Spleen (tissue), 13 donors: ENCODE measurements around the gene ACKR1. TPM values are rescaled to one million over a fixed set of nuclear protein-coding genes. Genes with fewer than 3 reads are reported as not detected.

ENCODE experiments used
- DNase-seq: peaks from one replicate; pipeline ENCODE4 v3.0.0-alpha.2; 2020
- H3K27ac ChIP-seq, 8 donors: fragments of 200-600 bp; sonication (generic) in 7 of 8; 1 replicate in 4 of 8; 2 replicates in 4 of 8; pipeline versions ENCODE4 v1.5.0 to v1.8.0; 2016 to 2021; ENCODE audit warnings: inconsistent platforms in 4 of 8, mild to moderate bottlenecking in 4 of 8, moderate library complexity in 1 of 8
- H3K27me3 ChIP-seq, 7 donors: fragments of 200-600 bp; sonication (generic) in 6 of 7; replicated peaks in 1 of 7; 1 replicate in 4 of 7; 2 replicates in 3 of 7; pipeline versions ENCODE4 v1.5.0 to v1.8.0; 2016 to 2021; ENCODE audit warnings: inconsistent platforms in 3 of 7, mild to moderate bottlenecking in 1 of 7
- H3K36me3 ChIP-seq, 6 donors: fragments of 200-600 bp; sonication (generic) in 5 of 6; 1 replicate in 4 of 6; 2 replicates in 2 of 6; pipeline versions ENCODE4 v1.5.0 to v1.8.0; 2016 to 2021; ENCODE audit warnings: inconsistent platforms in 2 of 6
- H3K4me1 ChIP-seq, 6 donors: fragments of 200-600 bp; sonication (generic) in 5 of 6; 1 replicate in 3 of 6; 2 replicates in 3 of 6; pipeline versions ENCODE4 v1.5.0 to v1.8.0; 2016 to 2021; ENCODE audit warnings: inconsistent platforms in 3 of 6
- H3K4me3 ChIP-seq, 8 donors: fragments of 200-600 bp; sonication (generic) in 7 of 8; 1 replicate in 4 of 8; 2 replicates in 4 of 8; pipeline versions ENCODE4 v1.5.0 to v1.8.0; 2016 to 2021; ENCODE audit warnings: inconsistent platforms in 4 of 8, mild to moderate bottlenecking in 4 of 8, moderate library complexity in 2 of 8
- H3K9me3 ChIP-seq, 8 donors: fragments of 200-600 bp; sonication (generic) in 7 of 8; 1 replicate in 4 of 8; 2 replicates in 4 of 8; pipeline versions ENCODE4 v1.5.0 to v1.8.0; 2016 to 2021; ENCODE audit warnings: inconsistent platforms in 4 of 8
- POLR2A ChIP-seq, 3 donors: fragments of 450-650 bp; IDR thresholded peaks; one replicate each; pipeline ENCODE4 v1.5.1; 2017; ENCODE audit warnings: antibody characterized with exemption in 3 of 3, mild to moderate bottlenecking in 1 of 3
- POLR2AphosphoS5 ChIP-seq, 3 donors: sonication (generic); formaldehyde crosslinking; IDR thresholded peaks; one replicate each; pipeline ENCODE4 v1.5.1; 2017; ENCODE audit warnings: antibody characterized with exemption in 3 of 3
- WGBS, 5 donors: extraction: QIAGEN DNeasy Blood & Tissue Kit in 3 of 5; methylation state at CpG; one replicate each; pipeline versions ENCODE4 v1.1.5 to v1.1.7; 2013 to 2018; 5-methylcytosine and 5-hydroxymethylcytosine counted together
- intact Hi-C: fragments of 100-400 bp; cut with DNase I; formaldehyde crosslinking; loops from one replicate; pipeline ENCODE4 v1.15.0; 2023; ENCODE audit warnings: low total_unique reads
- long read RNA-seq, 2 donors: transcript quantifications; one replicate each; lab custom pipeline, GENCODE V29; 2026
- polyA plus RNA-seq, 3 donors: library from polyadenylated mRNA; stranded (reverse); fragments of 200-250 nt; gene quantifications; one replicate each; pipeline ENCODE4 v1.2.1, GENCODE V29; 2013
- total RNA-seq, 7 donors: library from RNA; depleted of rRNA in 3 of 7; stranded (reverse); fragments of >200 nt in 3 of 7; fragmentation: NEBNext Ultra II Directional in 4 of 7; extraction: Animal tissue kit (Norgen Biotek cat#: 25700) in 4 of 7; gene quantifications; one replicate each; pipeline versions ENCODE4 v1.1.0 to v1.2.1, GENCODE V29; 2016 to 2021
- TF ChIP-seq, protein P1 (sequence below), 11 experiments: fragments of 200-600 bp in 7 of 11; fragments of 450-650 bp in 4 of 11; sonication (generic) in 4 of 11; IDR thresholded peaks in 8 of 11; conservative IDR thresholded peaks in 3 of 11; 1 replicate in 7 of 11; 2 replicates in 4 of 11; pipeline versions ENCODE4 v1.4.0 to v1.8.0; 2016 to 2021; ENCODE audit warnings: antibody characterized with exemption in 11 of 11, inconsistent platforms in 4 of 11, mild to moderate bottlenecking in 1 of 11
- donor health status: healthy with polysubstance abuse.
- donor health status: DM: no; HTN: no; CAD: no; lungs with moderate emphysema.
- donor health status: DM: no; HTN: no; CAD: no.
- donor health status: Bipolar disorder and iron deficiency.
- donor health status: healthy.
- donor health status: DM: no; HTN: no; CAD: no.
- donor health status: DM: yes; HTN: yes; CAD: no.

The ACKR1 gene, protein sequence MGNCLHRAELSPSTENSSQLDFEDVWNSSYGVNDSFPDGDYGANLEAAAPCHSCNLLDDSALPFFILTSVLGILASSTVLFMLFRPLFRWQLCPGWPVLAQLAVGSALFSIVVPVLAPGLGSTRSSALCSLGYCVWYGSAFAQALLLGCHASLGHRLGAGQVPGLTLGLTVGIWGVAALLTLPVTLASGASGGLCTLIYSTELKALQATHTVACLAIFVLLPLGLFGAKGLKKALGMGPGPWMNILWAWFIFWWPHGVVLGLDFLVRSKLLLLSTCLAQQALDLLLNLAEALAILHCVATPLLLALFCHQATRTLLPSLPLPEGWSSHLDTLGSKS
- total RNA-seq (100 to 1,000 TPM in 5 of 7 donors, 10 to 100 TPM in 2; 76.0 to 141 (median 111) TPM), polyA plus RNA-seq (10 to 100 TPM; 17.6 to 68.3 (median 41.1) TPM)
- long read RNA-seq, donor 1, transcript ACKR1-202 (2 exons, 2,008 nt) = major isoform, 5 of 7 reads
- long read RNA-seq, donor 1, partial matches to known transcripts = 0 of 7 reads
- long read RNA-seq, donor 1, other reads (novel, unspliced or antisense) = 0 of 7 reads
- long read RNA-seq, donor 2, transcript ACKR1-201 (1 exons, 1,242 nt) = minor isoform, 10 of 29 reads
- long read RNA-seq, donor 2, transcript ACKR1-202 (2 exons, 2,008 nt) = major isoform, 19 of 29 reads
- long read RNA-seq, donor 2, partial matches to known transcripts = 0 of 29 reads
- long read RNA-seq, donor 2, other reads (novel, unspliced or antisense) = 0 of 29 reads

DNA sequence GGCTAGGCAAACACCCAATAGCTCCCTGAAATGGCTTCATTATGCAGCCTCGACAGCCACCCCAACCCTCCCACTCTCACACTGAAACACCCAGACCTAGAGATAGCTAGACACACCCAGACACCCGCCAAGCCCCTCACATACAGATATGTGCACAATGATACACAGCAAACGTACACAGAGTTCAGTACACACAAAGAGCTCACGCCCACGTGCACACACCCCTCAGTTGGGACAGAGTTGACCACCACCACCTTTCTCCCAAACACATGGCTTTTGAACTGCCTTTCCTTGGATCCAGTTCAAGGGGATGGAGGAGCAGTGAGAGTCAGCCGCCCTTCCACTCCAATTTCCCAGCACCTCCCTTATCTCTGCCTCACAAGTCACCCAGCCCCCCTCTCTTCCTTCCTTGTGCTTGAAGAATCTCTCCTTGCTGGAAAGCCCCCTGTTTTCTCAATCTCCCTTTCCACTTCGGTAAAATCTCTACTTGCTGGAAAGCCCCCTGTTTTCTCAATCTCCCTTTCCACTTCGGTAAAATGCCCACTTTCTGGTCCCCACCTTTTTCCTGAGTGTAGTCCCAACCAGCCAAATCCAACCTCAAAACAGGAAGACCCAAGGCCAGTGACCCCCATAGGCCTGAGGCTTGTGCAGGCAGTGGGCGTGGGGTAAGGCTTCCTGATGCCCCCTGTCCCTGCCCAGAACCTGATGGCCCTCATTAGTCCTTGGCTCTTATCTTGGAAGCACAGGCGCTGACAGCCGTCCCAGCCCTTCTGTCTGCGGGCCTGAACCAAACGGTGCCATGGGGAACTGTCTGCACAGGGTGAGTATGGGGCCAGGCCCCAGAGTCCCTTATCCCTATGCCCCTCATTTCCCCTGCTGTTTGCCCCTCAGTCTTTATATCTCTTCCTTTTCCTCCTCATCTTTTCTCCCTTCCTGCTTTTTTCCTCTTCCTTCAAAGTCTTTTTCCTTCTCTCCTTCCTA lies at the start of gene ACKR1:
Gene ACKR1, plus strand, starts transcription at position 715 of the 981 bp plus-strand sequence. Its CDS starts 85 bp downstream, at position 800.
- TF ChIP-seq POLR2AphosphoS5 (IDR thresholded peaks at IDR 0.05) (peak; percentile 63 to 88 (median 79)), POLR2A (IDR thresholded peaks at IDR 0.05) (peak in 1 of 3 donors; percentile 22)
- TF ChIP-seq, protein P1, sequence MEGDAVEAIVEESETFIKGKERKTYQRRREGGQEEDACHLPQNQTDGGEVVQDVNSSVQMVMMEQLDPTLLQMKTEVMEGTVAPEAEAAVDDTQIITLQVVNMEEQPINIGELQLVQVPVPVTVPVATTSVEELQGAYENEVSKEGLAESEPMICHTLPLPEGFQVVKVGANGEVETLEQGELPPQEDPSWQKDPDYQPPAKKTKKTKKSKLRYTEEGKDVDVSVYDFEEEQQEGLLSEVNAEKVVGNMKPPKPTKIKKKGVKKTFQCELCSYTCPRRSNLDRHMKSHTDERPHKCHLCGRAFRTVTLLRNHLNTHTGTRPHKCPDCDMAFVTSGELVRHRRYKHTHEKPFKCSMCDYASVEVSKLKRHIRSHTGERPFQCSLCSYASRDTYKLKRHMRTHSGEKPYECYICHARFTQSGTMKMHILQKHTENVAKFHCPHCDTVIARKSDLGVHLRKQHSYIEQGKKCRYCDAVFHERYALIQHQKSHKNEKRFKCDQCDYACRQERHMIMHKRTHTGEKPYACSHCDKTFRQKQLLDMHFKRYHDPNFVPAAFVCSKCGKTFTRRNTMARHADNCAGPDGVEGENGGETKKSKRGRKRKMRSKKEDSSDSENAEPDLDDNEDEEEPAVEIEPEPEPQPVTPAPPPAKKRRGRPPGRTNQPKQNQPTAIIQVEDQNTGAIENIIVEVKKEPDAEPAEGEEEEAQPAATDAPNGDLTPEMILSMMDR (IDR thresholded peaks at IDR 0.05 in 8 of 11, conservative IDR thresholded peaks at IDR 0.05 in 3 of 11) = no peak
- intact Hi-C loops = no loop called here
- Histone ChIP-seq H3K27me3 (peaks cover 0 to 64% (median 6%) of the 10 kb centered on the region in 7 donors), H3K36me3 (no peaks in the 10 kb centered on the region), H3K9me3 (no peaks in the 10 kb centered on the region), H3K4me1 (peaks cover 0 to 54% (median 16%) of the 10 kb centered on the region in 6 donors), H3K27ac (peak within 1 kb of the TSS in 7 of 8 donors; percentile 51 to 78 (median 67)), H3K4me3 (peak within 1 kb of the TSS; percentile 16 to 69 (median 42))
- DNase-seq = peak; percentile 80
- WGBS, 5 donors = 36 to 56% (median 39%) methylated on average over 13 of the region's 13 CpGs

DNA sequence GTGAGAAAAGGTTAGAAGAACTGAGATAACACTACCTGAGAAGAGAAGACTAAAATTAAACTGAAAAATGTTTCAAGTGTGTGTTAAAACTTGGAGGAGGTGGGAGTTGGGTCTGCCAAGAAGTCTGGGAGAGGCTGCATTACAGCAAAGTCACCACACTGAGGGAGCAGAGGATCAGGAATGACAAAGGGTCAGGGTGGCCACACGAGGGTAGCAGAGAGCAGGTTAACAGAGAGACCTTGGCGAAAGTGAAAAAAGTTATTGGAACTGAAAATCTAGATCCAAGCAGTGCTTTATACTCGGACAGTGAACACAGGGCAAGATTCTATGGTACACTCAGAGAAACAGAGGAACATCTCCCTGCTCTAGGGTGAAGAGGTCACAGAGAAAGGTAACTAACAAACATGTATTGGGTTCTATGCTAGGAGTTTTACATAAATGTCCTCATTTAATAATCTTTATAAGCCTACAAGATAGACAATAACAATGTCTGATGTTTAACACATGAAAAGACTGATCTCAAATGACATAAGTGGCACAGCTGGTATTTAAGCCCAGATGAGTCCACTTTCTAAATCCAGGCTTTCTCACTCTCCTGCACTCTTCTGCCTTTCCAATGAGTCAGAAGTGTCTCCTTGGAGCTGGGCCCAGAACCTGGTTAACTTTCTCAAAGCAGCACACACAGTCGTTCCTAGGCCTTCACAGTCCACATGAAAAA lies 43.5 kb upstream of the ACKR1 start:
- no peak for TF ChIP-seq POLR2A (IDR thresholded peaks at IDR 0.05)
- TF ChIP-seq, protein P1 (IDR thresholded peaks at IDR 0.05 in 8 of 11, conservative IDR thresholded peaks at IDR 0.05 in 3 of 11) = peak; percentile 86 to 100 (median 93)
- peak in 1 of 3 donors; percentile 27 for TF ChIP-seq POLR2AphosphoS5 (IDR thresholded peaks at IDR 0.05)
- 6 to 15% (median 9%) methylated on average over 4 of the region's 4 CpGs for WGBS, 5 donors
- no peak overlapping the region for H3K4me3 ChIP-seq
- peak; percentile 82 for DNase-seq
- no peaks in the 10 kb centered on the region for H3K9me3 ChIP-seq
- H3K27me3 ChIP-seq = peaks cover 0 to 21% (median 0%) of the 10 kb centered on the region in 7 donors
- no peak overlapping the region for H3K27ac ChIP-seq
- no peaks in the 10 kb centered on the region for H3K36me3 ChIP-seq
- H3K4me1 ChIP-seq = peaks cover 0 to 14% (median 3%) of the 10 kb centered on the region in 6 donors
- intact Hi-C loops = no loop called here

- no peak overlapping the region for H3K27ac ChIP-seq
- H3K4me3 ChIP-seq = no peak overlapping the region
- DNase-seq = no peak
- intact Hi-C loops = loop anchor here (2.0 kb wide), 1 partner anchor 53 kb away; no protein-coding TSS in a partner anchor
- H3K4me1 ChIP-seq = peaks cover 0 to 14% (median 3%) of the 10 kb centered on the region in 6 donors
- no peaks in the 10 kb centered on the region for H3K36me3 ChIP-seq
- WGBS, 5 donors = 87 to 100% (median 95%) methylated on average over 1 of the region's 1 CpG
- H3K27me3 ChIP-seq = peaks cover 0 to 18% (median 0%) of the 10 kb centered on the region in 7 donors
- no peak for TF ChIP-seq POLR2A (IDR thresholded peaks at IDR 0.05)
- no peaks in the 10 kb centered on the region for H3K9me3 ChIP-seq
Observed at GRCh38 chr1:159161719-159162026, 43.0 kb upstream of the ACKR1 start.
